IPS-11a (cell line): Measurements from ENCODE around the gene KIAA0930.

Source experiments
- H3K4me3 ChIP-seq: one replicate; pipeline ENCODE4 v1.5.1; 2013; ENCODE audit warnings: low read depth, low read length, control low read depth

KIAA0930 gene

DNA sequence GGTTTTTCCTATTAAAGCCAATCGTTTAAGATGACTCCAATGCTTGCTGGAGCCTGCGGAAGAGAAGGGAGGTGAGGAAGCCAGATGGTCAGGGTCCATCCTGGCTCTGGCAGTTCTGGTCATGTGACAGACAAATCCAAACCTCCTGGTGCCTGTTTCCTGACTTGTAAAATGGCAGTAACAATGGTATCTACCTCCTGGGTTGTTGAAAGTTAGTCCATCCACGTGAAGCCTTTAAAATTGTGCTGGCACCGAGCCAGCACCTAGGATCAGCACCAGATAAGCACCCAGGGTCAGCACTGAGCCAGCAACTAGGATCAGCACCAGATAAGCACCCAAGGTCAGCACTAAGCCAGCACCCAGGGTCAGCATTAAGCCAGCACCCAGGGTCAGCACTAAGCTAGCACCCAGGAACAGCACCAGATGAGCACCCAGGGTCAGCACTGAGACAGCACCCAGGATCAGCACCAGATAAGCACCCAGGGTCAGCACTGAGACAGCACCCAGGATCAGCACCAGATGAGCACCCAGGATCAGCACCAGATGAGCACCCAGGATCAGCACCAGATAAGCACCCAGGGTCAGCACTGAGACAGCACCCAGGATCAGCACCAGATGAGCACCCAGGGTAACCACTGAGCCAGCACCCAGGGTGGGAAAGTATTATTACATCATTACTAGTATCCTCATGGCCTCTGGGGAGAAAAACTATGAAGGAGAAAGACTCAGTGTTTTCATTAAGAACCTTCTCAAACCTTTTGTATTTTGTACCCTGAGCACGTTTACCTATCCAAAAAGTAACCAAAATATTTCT, 17.2 kb downstream of the KIAA0930 start:
- no peak overlapping the region for H3K4me3 ChIP-seq

DNA sequence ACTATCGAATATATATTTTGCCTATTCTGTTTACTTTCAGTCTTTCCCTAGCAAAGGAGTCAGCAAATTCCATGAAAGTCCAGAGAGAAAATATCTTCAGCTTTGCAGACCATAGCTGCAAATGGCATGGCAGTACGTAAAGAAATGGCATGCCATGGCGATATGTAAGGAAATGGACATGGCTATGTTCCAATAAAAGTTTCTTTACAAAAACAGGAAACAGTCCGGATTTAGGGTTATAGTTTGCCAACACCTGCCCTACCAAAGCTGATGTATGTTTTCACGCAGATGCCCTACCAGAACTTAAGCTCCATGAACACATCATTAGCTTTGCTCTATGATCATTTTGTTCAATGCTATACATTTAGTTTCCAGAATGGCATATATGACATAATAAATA, 19.5 kb downstream of the KIAA0930 start:
- no peak overlapping the region for H3K4me3 ChIP-seq

DNA sequence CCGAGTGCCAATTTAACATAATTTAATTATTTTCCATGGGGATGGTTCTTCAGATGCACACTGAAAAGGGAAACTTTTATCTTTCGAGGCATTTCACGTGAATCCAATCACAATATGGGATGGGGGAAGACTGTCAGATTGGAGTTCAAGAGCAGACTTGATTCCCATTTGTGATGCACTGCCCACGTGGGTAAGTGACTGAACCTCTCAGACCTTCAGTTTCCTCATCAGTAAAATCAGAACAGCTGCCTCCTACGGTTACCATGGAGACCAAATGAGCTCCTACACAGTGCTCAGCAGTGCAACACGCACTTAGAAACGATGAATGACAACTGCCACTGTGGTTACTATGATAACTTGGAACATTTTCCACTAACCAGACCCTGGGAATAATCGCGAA, 21.7 kb downstream of the KIAA0930 start:
- H3K4me3 ChIP-seq = no peak overlapping the region

DNA sequence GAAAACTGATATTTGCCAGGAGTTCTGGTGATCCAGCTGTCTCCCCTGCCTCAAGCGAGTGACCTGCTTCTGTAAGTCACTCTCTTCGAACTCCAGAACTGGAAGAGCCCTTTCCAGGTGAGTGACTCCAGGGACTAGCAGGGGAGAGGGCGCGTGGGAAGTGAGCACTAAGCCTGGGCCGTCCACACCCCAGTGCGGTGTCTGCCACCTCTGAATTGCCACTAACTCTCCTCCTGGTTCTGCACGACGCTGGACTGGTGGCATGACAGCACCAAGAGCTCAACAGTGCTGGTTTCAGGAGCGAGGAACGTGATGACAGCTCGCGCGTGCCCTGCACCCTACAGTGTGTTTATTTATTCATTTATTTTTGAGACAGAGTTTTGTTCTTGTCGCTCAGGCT, 22.9 kb downstream of the KIAA0930 start:
- H3K4me3 ChIP-seq = no peak overlapping the region

DNA sequence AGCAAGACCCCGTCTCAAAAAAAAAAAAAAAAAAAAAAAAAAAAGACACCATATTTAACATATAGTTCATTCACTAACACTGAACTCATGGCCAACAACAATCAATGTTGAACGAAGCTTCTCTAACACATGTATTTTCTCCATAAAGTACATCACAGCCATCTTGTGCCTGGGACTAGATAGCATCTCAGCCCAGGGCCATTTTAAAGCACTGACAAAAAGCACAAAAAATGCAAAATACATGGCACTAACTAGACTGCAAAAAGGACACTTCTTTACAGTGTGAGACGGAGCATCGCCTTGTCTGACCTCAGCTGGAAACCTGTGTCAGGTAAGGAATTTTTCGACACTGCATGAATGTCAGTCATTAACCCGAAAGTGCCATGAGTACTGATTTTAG, 23.3 kb downstream of the KIAA0930 start:
- H3K4me3 ChIP-seq = no peak overlapping the region

DNA sequence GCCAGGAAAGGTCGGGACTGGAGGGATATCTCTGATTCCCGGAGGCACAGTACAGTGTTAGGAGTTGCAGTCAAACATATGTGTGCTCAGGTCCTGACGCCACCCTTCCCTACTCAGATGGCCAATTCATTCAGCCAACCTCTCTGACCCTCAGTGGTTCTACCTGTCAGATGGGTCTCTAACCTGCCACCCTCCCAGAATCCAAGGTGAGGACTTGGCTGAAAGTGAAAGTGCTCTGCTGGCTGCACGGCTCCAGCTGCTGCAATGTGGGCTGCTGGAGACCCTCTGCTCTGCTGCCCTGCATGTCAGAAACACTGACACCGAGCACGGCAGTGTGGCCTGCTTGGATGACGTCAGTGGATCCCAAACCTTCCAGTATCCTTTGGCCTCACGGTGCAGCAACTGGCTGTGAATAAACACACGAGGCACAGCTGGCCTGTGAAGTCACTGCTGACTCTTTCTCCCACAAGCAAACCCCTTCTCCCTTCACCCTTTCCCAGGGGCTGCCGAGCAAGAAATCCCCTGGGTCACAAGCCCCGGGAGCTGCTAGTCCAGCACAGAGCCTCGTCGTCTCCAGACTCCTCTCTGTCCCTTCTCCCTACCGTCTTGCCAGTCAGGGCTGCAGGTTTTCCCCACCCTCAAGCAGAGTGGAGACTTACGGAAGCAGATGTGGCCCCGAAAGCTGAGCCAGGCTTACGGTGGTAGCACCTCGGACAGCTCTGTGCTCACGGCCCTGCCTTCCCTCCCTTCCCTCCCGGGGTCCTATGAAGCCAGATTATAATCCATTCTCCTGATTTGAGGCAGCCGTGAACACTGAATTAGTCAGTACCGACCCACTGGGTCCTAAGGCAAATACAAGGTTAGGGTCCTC, 24.3 kb downstream of the KIAA0930 start:
- no peak overlapping the region for H3K4me3 ChIP-seq

DNA sequence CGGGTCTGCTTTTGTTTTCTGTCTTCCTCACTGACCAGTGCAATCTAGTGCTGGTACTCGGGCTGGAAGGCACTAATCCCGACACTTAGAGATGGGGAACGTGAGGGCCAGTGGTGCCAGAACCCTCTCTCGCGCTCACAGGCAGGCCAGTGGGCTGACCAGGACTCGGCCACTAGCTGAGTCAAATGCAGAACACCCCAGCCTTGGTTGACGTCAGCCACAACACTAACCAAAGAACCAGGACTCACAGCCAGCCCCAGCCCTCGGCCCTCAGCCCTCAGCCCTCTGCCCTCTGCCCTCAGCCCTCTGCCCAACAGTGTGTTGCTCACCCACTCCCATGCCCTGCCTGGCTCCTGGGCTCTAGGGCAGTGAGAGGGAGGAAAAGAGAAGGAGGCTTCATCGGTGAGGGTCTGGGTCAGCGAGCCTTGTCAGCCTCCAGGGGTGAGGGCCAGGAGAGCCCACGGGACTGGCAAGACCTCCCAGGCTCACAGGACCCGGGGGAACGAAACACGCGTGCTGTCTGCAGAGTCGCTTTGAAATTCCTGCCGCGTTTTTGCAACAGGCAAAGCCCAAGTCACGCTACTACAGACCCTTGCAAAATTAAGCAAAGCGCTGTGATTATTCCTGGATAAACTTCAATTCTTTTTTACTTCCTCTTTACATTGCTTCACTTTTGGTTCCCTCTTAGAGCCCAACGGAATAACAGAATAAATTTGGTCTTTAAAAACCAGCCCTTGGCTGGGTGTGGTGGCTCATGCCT, 27.5 kb downstream of the KIAA0930 start:
- H3K4me3 ChIP-seq = no peak overlapping the region

DNA sequence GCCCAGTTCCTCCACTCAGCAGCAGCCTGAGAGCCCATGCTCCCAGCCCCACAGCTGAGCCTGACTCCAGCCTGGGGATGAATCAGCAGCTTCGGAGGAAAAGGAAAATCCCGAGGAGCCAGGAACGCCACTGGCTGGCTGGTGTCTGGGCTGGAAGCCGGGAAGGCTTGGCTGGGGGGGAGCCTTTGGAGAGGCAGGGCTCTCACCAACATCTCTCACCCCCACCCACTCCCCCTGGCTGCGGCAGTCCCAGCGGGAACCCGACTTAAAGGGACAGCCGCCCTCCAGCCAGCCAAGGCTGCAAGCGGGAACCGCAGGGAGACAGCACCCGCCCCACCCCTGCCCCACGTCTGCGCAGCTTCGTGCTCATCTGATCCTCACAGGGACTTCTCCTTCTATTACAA, 28.4 kb downstream of the KIAA0930 start:
- no peak overlapping the region for H3K4me3 ChIP-seq

DNA sequence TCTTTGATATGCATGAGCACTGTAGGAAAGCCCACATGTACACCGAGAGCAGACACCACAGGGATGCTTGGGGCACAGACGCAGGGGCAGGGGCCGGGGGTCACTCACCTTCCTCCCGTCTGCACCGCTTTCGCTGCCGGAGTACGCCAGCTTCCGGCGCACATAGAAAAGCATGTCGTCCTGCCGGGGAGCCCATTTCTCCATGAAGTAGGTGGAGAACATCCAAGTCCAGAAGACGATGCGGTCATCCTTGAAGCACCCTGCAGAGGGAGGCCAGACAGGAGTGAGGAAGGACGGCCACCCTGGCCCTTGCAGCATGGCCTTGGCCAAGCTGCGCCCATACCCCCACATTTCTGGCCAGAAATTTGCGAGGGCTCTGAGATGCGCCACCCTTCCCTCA, 28.8 kb downstream of the KIAA0930 start:
- no peak overlapping the region for H3K4me3 ChIP-seq

DNA sequence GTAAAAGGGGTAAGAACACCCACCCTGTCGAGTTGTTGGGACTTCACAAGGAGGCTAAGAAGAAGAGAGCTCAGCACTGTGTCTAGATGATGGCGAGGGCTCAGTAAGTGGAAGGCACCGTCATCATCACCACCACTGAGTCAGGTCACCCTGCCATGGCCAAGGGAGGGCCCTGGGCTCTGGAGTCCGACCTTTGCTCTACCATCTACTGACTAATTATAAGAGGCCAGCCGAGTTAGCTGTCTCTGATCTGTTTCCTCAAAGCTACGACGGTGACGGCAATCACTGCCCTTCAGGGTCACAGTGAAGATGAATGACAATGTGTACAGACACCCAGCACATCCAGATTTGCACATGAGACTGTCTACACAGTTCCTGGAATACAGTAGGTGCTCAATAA, 29.3 kb downstream of the KIAA0930 start:
- no peak overlapping the region for H3K4me3 ChIP-seq

DNA sequence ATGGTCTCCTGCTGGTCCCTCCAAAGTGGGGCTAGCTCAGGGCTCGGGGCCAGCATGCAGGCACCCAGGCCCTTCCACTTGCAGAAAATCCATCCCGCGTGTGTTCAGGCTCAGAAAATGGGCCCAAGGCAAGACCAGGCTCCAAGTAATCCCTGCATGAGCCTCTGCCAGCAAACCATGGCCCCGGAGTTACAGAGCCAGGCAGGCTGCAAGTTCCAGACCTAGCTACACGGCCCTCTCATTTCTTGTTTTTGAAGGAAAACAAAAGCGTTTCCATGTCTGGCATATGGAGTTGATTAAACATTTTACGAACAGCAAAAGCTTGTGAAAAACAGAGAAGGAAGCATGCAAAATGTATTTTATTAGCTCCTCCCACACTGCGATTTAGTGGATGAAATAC, 29.7 kb downstream of the KIAA0930 start:
- H3K4me3 ChIP-seq = no peak overlapping the region

DNA sequence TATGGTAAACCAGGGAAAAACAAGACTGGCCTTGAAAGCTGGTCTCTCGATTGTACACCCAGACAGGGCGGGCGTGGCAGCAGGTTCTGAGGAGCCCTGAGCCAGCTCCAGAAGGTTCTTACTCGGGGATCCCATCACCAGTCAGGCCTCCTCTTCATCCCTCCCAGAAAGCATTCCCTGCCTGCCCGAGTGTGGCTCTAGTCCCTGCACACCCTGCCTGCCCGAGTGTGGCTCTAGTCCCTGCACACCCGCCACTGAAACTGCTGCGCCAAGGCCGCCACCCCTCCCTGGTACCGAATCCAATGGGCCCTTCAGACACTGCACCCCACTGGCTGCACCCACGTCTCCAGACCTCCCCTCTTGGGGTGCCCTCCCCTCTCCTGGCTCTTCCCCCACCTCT, 30.1 kb downstream of the KIAA0930 start:
- H3K4me3 ChIP-seq = no peak overlapping the region

DNA sequence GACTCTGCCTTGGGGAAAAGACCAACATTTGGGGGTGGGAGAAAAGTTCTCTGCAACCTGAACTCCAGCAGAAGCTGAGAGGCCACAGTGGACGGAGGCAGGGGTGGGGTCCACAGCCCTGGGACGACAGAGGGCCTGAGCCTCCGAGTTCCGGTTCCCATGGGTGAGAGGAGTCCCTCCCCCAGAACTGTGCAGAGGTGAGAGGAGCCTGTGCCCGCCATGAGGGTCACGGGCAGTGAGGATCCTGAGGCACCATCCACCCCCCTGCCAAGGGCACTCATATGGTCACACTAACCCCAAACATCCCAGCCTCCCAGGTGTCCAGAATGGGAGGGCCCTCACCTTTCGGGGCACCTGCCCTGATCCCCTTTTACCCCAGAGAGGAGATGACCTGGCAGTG, 30.5 kb downstream of the KIAA0930 start:
- H3K4me3 ChIP-seq = no peak overlapping the region

DNA sequence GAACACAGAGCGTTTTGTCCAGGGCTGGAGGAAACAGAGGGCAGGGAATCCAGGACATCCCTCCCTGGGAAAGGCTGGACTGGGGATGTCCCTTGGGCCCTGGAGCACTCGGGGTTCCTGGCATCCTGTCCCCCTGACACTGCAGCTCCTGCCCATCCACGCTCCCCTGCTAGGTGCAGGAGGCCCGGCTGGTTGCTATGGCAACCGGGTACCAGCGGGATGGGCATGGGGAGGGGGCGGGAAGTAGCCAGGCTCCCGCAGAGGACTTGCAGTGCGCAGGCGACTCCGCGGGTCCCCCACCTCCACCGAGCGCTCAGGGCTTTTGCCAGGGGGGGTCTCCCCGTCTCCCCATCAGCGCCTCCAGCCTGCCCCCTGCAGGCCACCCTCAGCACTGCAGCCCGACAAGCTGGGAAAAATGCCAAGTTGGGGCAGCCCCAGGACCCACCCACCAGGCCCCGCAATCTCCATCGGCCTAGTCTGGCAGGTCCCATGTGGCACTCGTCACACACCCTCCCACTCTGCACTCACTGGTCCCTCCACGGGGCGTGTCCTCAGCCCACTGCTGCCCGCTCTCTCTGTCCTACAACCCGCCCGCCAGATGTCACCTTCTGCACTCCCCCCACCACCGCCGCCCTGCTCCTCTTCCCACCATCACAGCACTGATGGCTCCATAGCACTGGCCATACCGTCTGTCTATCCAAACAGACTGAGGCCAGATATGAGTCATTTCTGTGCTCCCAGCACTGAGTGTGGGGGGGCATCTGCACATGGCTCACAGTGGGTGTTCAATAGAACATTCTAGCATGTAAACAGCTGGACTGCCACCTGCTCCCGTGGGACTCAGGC, 31.5 kb downstream of the KIAA0930 start:
- H3K4me3 ChIP-seq = no peak overlapping the region

DNA sequence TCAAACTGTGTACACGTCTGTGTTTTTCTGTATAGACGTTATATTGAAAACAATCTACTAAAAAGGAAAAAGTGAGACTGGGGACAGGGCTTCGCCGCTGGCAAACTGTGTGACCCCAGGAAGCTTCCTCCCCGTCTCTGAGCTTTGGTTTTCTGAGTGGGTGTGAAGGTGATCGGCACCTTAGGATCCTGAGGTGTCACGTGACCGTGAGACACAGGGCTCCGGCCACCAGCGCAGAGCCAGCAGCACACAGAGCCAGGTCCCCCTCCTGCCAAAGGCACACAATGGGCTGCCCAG, 32.0 kb downstream of the KIAA0930 start:
- H3K4me3 ChIP-seq = no peak overlapping the region

DNA sequence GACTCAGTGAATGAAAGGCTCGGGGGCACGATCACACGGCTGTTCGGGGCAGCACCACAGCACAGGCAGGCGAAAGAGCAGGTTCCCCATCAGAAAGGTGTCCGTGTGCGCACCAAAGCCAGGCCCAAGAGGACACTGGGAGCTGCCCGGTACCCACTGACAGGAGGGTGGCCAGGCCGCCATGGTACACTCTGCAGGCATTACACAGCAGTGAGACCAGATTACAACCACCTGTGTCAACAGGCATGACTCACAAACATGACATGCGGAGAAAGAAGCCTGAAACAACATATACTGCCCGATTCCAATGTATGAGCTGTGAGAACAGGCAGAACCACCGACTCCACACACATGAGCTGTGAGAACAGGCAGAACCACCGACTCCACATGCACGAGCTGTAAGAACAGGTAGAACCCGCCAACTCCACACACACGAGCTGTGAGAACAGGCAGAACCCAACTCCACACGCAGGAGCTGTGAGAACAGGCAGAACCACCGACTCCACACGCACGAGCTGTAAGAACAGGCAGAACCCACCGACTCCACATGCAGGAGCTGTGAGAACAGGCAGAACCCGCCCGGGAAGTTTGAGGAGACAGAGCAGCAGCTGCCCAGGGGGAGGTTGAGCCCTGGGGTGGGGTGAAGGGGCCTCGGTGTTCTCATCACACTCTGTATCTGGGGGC, 32.6 kb downstream of the KIAA0930 start:
- H3K4me3 ChIP-seq = no peak overlapping the region

DNA sequence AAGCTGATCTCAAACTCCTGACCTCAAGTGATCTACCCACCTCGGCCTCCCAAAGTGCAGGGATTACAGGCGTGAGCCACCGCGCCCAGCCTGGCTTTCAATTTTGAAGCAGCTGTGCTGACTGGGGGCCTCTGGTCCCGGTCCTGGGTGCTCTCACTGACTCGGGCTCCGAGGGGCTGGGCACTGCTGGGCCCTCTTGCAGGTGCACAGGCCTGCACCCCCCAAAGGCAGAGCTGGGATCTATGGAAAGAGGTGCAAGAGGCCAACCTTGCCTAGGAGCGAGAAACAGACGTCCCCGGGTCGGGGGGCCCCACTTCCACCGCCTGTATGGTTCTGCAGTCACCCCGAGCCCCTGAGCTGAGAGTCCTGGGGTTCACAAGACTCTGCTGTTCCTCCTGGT, 33.2 kb downstream of the KIAA0930 start:
- no peak overlapping the region for H3K4me3 ChIP-seq

DNA sequence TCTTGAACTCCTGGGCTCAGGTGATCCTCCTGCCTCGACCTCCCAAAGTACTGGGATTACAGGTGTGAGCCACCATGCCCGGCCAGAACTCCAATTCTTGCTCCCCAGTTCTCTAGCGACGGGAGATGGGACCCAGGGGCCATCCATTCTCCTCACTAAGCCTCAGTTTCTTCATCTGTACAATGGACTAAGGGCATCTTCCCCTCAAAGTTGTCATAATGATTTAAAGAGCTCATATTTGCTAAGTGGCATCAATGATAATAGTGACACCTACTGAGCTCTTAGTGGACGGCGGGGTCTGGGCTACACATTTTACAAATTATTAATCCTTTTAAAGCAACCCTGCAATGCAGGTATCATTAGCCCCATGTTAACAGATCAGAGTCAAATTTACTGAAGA, 34.5 kb downstream of the KIAA0930 start:
- H3K4me3 ChIP-seq = no peak overlapping the region

DNA sequence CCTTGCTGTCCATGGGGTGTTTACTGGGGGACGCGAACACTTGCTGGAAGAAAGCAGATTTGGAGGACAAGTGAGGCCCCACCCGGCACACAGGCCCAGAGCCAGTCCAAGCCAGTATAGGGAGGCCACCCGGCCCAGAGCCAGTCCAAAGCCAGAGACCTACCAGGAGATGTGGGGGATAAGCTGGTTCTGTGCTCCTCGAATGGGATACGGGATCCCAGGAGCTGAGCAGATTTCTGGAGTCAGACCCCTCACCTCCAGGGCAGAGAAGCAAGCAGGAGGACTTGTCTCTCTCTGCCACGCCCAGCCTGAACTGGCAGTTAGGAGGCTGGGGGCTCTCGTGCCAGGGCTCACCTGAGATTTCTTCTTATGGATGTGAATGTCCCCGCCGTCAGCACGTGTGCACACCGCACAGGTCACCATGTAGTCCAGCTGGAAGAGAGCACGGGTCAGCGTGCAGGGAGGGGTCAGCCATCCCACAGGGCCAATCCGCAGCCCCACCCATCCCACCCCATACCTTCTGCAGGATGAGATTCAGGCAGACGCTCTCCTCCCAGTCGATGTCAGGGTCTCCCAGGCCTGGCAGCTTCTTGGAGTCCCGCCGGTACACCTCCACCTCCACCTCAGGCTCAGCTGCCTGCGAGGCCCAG, 35.3 kb downstream of the KIAA0930 start:
- H3K4me3 ChIP-seq = no peak overlapping the region

DNA sequence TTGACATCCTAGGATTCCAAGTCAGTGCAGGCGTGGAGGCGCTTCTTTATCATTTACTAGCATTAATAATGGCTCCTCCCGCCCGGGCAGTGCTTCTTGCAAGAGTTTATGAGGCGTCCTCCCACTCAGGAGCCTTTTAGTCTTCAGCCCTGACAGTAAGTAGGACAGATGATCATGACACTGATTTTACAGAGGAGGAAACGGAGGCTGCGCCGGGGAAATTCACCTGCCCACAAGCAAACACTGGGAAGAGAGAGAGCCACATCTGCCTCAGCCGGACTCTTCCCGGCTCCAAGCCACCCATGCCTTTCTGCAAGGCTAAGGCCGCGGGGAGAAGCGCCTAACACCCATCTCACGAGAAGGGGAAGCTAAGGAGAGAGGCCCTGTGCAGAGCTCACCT, 35.9 kb downstream of the KIAA0930 start:
- no peak overlapping the region for H3K4me3 ChIP-seq
